GM23338 (cell line): Measurements from ENCODE around the gene RIF1. TPM values are rescaled to one million over a fixed set of nuclear protein-coding genes. Genes with fewer than 3 reads are reported as not detected.

Experiments used
- ATAC-seq: fragments of 200-7000 bp; cut with Tn5 transposase; 3 replicates; pipeline ENCODE4 v1.9.1; 2020
- DNase-seq: peaks from one replicate; pipeline ENCODE4 v3.0.0-alpha.2; 2015; ENCODE audit warnings: low spot score
- H2AFZ ChIP-seq: fragments of 200-600 bp; sonication (generic); 2 replicates; pipeline ENCODE4 v1.8.0; 2016; ENCODE audit warnings: antibody characterized with exemption, mild to moderate bottlenecking, moderate library complexity
- H3F3A ChIP-seq: fragments of 200-600 bp; sonication (generic); replicated peaks from 2 replicates; pipeline ENCODE4 v1.8.0; 2017; ENCODE audit warnings: antibody characterized with exemption, mixed run types, low read depth
- H3K27ac ChIP-seq: fragments of 200-600 bp; sonication (generic); 2 replicates; pipeline ENCODE4 v1.6.1; 2016; ENCODE audit warnings: low read depth
- H3K27me3 ChIP-seq: fragments of 200-600 bp; sonication (generic); 2 replicates; pipeline ENCODE4 v1.8.0; 2016; ENCODE audit warnings: mild to moderate bottlenecking, mixed run types, moderate library complexity; ENCODE audit not compliant: insufficient read depth
- H3K36me3 ChIP-seq: fragments of 200-600 bp; sonication (generic); 2 replicates; pipeline ENCODE4 v1.8.0; 2016; ENCODE audit warnings: mild to moderate bottlenecking; ENCODE audit not compliant: insufficient read depth
- H3K4me1 ChIP-seq: fragments of 200-600 bp; sonication (generic); 2 replicates; pipeline ENCODE4 v1.8.0; 2016; ENCODE audit warnings: mild to moderate bottlenecking, moderate library complexity; ENCODE audit not compliant: insufficient read depth
- H3K4me2 ChIP-seq: fragments of 200-600 bp; sonication (generic); 2 replicates; pipeline ENCODE4 v1.7.1; 2017; ENCODE audit warnings: mixed run types
- H3K4me3 ChIP-seq: fragments of 200-600 bp; sonication (generic); 2 replicates; pipeline ENCODE4 v1.6.1; 2016; ENCODE audit warnings: mixed run types
- H3K79me2 ChIP-seq: fragments of 200-600 bp; sonication (generic); replicated peaks from 2 replicates; pipeline ENCODE4 v1.8.0; 2017; ENCODE audit warnings: mild to moderate bottlenecking; ENCODE audit not compliant: insufficient read depth
- H3K9me2 ChIP-seq: fragments of 200-600 bp; sonication (generic); 2 replicates; pipeline ENCODE4 v1.8.0; 2017; ENCODE audit not compliant: insufficient read depth
- H4K20me1 ChIP-seq: fragments of 200-600 bp; sonication (generic); replicated peaks from 2 replicates; pipeline ENCODE4 v1.8.0; 2017; ENCODE audit warnings: mild to moderate bottlenecking; ENCODE audit not compliant: insufficient read depth
- H3K27ac Mint-ChIP-seq: 2 replicates; pipeline ENCODE4 v1.8.0; 2020; ENCODE audit warnings: inconsistent platforms, mild to moderate bottlenecking, moderate library complexity, mixed read lengths
- H3K27me3 Mint-ChIP-seq: 3 replicates; pipeline ENCODE4 v1.8.0; 2022; ENCODE audit warnings: low read depth, mild to moderate bottlenecking, moderate library complexity, mixed read lengths, inconsistent platforms; ENCODE audit not compliant: insufficient read depth, poor library complexity
- H3K36me3 Mint-ChIP-seq: 3 replicates; pipeline ENCODE4 v1.8.0; 2021; ENCODE audit warnings: low read depth, mild to moderate bottlenecking, inconsistent platforms, moderate library complexity, mixed read lengths
- H3K4me1 Mint-ChIP-seq: 3 replicates; pipeline ENCODE4 v1.8.0; 2020; ENCODE audit warnings: mild to moderate bottlenecking, inconsistent platforms, mixed read lengths
- H3K4me3 Mint-ChIP-seq: 3 replicates; pipeline ENCODE4 v1.8.0; 2021; ENCODE audit warnings: moderate library complexity, mild to moderate bottlenecking, inconsistent platforms, mixed read lengths
- H3K9me3 Mint-ChIP-seq: 3 replicates; pipeline ENCODE4 v1.8.0; 2020; ENCODE audit warnings: moderate library complexity, mild to moderate bottlenecking, inconsistent platforms, mixed read lengths
- CREB1 ChIP-seq: fragments of 250-450 bp; sonication (Bioruptor Pico); IDR thresholded peaks from 2 replicates; pipeline ENCODE4 v1.5.0; 2020; ENCODE audit warnings: low read depth, mild to moderate bottlenecking, moderate library complexity
- EZH2 ChIP-seq: fragments of 200-600 bp; sonication (generic); IDR thresholded peaks from one replicate; pipeline ENCODE4 v1.8.0; 2017; ENCODE audit warnings: antibody characterized with exemption, mild to moderate bottlenecking, low read depth; ENCODE audit not compliant: unreplicated experiment
- EZH2phosphoT487 ChIP-seq: fragments of 200-600 bp; sonication (generic); IDR thresholded peaks from one replicate; pipeline ENCODE4 v1.8.1; 2018; ENCODE audit warnings: antibody characterized with exemption; ENCODE audit not compliant: unreplicated experiment
- JUNB ChIP-seq: IDR thresholded peaks from one replicate; pipeline ENCODE4 v1.6.1; 2016; ENCODE audit warnings: antibody characterized with exemption; ENCODE audit not compliant: unreplicated experiment
- NANOG ChIP-seq: IDR thresholded peaks from 2 replicates; pipeline ENCODE4 v1.6.1; 2016; ENCODE audit warnings: antibody characterized with exemption, borderline replicate concordance
- POLR2AphosphoS5 ChIP-seq: IDR thresholded peaks from 2 replicates; pipeline ENCODE4 v1.6.1; 2016; ENCODE audit warnings: antibody characterized with exemption, low read depth
- REST ChIP-seq: IDR thresholded peaks from one replicate; pipeline ENCODE4 v1.6.1; 2018; ENCODE audit warnings: antibody characterized with exemption; ENCODE audit not compliant: unreplicated experiment
- STAT1 ChIP-seq: IDR thresholded peaks from one replicate; pipeline ENCODE4 v1.6.1; 2016; ENCODE audit warnings: antibody characterized with exemption; ENCODE audit not compliant: unreplicated experiment
- ZNF114 ChIP-seq: fragments of 250-450 bp; sonication (Bioruptor Pico); IDR thresholded peaks from 2 replicates; pipeline ENCODE4 v1.5.0; 2020; ENCODE audit warnings: mild to moderate bottlenecking, moderate library complexity
- ZNF331 ChIP-seq: fragments of 250-450 bp; sonication (Bioruptor Pico); IDR thresholded peaks from 2 replicates; pipeline ENCODE4 v1.5.0; 2020; ENCODE audit warnings: low read depth, mild to moderate bottlenecking, moderate library complexity
- polyA plus RNA-seq: library from polyadenylated mRNA; unstranded; fragments of >200 nt; fragmentation: Nextera tagmentation; extraction: Ambion mirVana; gene quantifications from 2 replicates; pipeline ENCODE4 v1.2.1, GENCODE V29; 2016
- total RNA-seq: library from RNA; depleted of rRNA; stranded (reverse); fragments of >200 nt; shearing (Covaris generic); gene quantifications from 2 replicates; pipeline ENCODE4 v1.2.3, GENCODE V29; 2014
- TF ChIP-seq, protein P1 (sequence below), 2 experiments: fragments of 200-600 bp in 1 of 2; sonication (generic) in 1 of 2; conservative IDR thresholded peaks; 2 replicates each; pipeline versions ENCODE4 v1.5.1 to v1.6.1; 2016 to 2017; ENCODE audit warnings: antibody characterized with exemption in 2 of 2, low read depth in 2 of 2, mild to moderate bottlenecking in 2 of 2, moderate library complexity in 1 of 2
- TF ChIP-seq, protein P2 (sequence below): IDR thresholded peaks from 2 replicates; pipeline ENCODE4 v1.6.1; 2016; ENCODE audit warnings: antibody characterized with exemption
- TF ChIP-seq, protein P3 (sequence below): fragments of 250-450 bp; sonication (Bioruptor Pico); IDR thresholded peaks from 2 replicates; pipeline ENCODE4 v1.5.0; 2020; ENCODE audit warnings: mild to moderate bottlenecking, moderate library complexity

RIF1 gene
- total and polyA plus RNA-seq, 2 experiments from 2014 or later, result 68.5 to 134 TPM

DNA sequence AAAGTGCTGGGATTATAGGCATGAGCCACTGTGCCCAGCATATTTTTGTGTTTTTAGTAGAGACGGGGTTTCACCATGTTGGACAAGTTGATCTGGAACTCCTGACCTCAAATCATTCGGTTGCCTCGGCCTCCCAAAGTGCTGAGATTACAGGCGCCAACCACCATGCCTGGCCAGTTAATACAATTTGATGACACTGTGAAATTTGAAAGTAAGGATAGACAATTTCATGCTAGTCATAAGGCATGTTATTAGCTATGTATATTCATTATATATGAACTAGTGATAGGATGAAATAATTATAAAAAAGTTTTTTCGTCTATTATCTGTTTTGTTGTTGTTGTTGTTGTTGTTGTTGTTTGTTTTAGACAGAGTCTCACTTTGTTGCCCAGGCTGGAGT lies 8.6 kb upstream of the RIF1 start:
- Mint-ChIP-seq H3K27ac (no peak overlapping the region), H3K9me3 (no peaks in the 10 kb centered on the region), H3K4me1 (no peaks in the 10 kb centered on the region), H3K4me3 (no peak overlapping the region), H3K36me3 (no peaks in the 10 kb centered on the region), H3K27me3 (no peaks in the 10 kb centered on the region)
- Histone ChIP-seq H3K4me2 (no peak overlapping the region), H3K4me3 (no peak overlapping the region), H2AFZ (no peak overlapping the region), H3K27ac (no peak overlapping the region), H3F3A (no peaks in the 10 kb centered on the region), H3K79me2 (no peaks in the 10 kb centered on the region), H3K27me3 (no peaks in the 10 kb centered on the region), H4K20me1 (no peaks in the 10 kb centered on the region), H3K4me1 (no peaks in the 10 kb centered on the region), H3K36me3 (no peaks in the 10 kb centered on the region), H3K9me2 (no peaks in the 10 kb centered on the region)
- no peak for ATAC-seq
- TF ChIP-seq POLR2AphosphoS5 (no peak), CREB1 (CRISPR knock-in tag) (no peak), REST (no peak), NANOG (no peak), ZNF114 (CRISPR knock-in tag) (no peak), JUNB (no peak), ZNF331 (CRISPR knock-in tag) (no peak), STAT1 (no peak), EZH2phosphoT487 (no peak), EZH2 (no peak)
- TF ChIP-seq, protein P1, sequence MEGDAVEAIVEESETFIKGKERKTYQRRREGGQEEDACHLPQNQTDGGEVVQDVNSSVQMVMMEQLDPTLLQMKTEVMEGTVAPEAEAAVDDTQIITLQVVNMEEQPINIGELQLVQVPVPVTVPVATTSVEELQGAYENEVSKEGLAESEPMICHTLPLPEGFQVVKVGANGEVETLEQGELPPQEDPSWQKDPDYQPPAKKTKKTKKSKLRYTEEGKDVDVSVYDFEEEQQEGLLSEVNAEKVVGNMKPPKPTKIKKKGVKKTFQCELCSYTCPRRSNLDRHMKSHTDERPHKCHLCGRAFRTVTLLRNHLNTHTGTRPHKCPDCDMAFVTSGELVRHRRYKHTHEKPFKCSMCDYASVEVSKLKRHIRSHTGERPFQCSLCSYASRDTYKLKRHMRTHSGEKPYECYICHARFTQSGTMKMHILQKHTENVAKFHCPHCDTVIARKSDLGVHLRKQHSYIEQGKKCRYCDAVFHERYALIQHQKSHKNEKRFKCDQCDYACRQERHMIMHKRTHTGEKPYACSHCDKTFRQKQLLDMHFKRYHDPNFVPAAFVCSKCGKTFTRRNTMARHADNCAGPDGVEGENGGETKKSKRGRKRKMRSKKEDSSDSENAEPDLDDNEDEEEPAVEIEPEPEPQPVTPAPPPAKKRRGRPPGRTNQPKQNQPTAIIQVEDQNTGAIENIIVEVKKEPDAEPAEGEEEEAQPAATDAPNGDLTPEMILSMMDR (conservative IDR thresholded peaks at IDR 0.05; ENCODE audit: low read depth in 2 of 2), result no peak
- TF ChIP-seq, protein P2, sequence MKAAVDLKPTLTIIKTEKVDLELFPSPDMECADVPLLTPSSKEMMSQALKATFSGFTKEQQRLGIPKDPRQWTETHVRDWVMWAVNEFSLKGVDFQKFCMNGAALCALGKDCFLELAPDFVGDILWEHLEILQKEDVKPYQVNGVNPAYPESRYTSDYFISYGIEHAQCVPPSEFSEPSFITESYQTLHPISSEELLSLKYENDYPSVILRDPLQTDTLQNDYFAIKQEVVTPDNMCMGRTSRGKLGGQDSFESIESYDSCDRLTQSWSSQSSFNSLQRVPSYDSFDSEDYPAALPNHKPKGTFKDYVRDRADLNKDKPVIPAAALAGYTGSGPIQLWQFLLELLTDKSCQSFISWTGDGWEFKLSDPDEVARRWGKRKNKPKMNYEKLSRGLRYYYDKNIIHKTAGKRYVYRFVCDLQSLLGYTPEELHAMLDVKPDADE, result no peak
- TF ChIP-seq, protein P3, sequence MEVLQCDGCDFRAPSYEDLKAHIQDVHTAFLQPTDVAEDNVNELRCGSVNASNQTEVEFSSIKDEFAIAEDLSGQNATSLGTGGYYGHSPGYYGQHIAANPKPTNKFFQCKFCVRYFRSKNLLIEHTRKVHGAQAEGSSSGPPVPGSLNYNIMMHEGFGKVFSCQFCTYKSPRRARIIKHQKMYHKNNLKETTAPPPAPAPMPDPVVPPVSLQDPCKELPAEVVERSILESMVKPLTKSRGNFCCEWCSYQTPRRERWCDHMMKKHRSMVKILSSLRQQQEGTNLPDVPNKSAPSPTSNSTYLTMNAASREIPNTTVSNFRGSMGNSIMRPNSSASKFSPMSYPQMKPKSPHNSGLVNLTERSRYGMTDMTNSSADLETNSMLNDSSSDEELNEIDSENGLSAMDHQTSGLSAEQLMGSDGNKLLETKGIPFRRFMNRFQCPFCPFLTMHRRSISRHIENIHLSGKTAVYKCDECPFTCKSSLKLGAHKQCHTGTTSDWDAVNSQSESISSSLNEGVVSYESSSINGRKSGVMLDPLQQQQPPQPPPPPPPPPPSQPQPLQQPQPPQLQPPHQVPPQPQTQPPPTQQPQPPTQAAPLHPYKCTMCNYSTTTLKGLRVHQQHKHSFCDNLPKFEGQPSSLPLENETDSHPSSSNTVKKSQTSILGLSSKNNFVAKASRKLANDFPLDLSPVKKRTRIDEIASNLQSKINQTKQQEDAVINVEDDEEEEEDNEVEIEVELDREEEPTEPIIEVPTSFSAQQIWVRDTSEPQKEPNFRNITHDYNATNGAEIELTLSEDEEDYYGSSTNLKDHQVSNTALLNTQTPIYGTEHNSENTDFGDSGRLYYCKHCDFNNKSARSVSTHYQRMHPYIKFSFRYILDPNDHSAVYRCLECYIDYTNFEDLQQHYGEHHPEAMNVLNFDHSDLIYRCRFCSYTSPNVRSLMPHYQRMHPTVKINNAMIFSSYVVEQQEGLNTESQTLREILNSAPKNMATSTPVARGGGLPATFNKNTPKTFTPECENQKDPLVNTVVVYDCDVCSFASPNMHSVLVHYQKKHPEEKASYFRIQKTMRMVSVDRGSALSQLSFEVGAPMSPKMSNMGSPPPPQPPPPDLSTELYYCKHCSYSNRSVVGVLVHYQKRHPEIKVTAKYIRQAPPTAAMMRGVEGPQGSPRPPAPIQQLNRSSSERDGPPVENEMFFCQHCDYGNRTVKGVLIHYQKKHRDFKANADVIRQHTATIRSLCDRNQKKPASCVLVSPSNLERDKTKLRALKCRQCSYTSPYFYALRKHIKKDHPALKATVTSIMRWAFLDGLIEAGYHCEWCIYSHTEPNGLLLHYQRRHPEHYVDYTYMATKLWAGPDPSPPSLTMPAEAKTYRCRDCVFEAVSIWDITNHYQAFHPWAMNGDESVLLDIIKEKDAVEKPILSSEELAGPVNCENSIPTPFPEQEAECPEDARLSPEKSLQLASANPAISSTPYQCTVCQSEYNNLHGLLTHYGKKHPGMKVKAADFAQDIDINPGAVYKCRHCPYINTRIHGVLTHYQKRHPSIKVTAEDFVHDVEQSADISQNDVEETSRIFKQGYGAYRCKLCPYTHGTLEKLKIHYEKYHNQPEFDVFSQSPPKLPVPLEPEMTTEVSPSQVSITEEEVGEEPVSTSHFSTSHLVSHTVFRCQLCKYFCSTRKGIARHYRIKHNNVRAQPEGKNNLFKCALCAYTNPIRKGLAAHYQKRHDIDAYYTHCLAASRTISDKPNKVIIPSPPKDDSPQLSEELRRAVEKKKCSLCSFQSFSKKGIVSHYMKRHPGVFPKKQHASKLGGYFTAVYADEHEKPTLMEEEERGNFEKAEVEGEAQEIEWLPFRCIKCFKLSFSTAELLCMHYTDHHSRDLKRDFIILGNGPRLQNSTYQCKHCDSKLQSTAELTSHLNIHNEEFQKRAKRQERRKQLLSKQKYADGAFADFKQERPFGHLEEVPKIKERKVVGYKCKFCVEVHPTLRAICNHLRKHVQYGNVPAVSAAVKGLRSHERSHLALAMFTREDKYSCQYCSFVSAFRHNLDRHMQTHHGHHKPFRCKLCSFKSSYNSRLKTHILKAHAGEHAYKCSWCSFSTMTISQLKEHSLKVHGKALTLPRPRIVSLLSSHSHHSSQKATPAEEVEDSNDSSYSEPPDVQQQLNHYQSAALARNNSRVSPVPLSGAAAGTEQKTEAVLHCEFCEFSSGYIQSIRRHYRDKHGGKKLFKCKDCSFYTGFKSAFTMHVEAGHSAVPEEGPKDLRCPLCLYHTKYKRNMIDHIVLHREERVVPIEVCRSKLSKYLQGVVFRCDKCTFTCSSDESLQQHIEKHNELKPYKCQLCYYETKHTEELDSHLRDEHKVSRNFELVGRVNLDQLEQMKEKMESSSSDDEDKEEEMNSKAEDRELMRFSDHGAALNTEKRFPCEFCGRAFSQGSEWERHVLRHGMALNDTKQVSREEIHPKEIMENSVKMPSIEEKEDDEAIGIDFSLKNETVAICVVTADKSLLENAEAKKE (CRISPR knock-in tag), result no peak
- DNase-seq, result no peak
